Endothelial cell of umbilical vein (primary cell): Measurements from ENCODE around the gene DDX17. TPM values are rescaled to one million over a fixed set of nuclear protein-coding genes. Genes with fewer than 3 reads are reported as not detected.

Experiments
- BruUV-seq: library from RNA; stranded (reverse); fragments of 400-500 nt; replicated peaks from 2 replicates; lab custom pipeline; 2021; lab: Mats Ljungman, UMichigan
- CTCF ChIA-PET: fragments of 300-600, 350-600 bp; sonication (Branson Sonifier 250); formaldehyde crosslinking; loops from one replicate; lab custom pipeline; 2021; ENCODE audit warnings: antibody characterized with exemption, inconsistent platforms; lab: Charles Lee
- POLR2A ChIA-PET: fragments of 300-600, 350-600 bp; sonication (Branson Sonifier 250); formaldehyde crosslinking; loops from one replicate; lab custom pipeline; 2021; ENCODE audit warnings: antibody characterized with exemption, inconsistent platforms; lab: Charles Lee
- DNase-seq: peaks from one replicate; pipeline ENCODE4 v3.0.0-alpha.2; 2011; ENCODE audit warnings: low read depth, low spot score
- FAIRE-seq: peaks from 2 replicates; lab custom pipeline; 2011; peaks lifted over from hg19 to GRCh38; lab: Jason Lieb, UNC
- H2AFZ ChIP-seq: 2 replicates; pipeline ENCODE4 v1.6.0; 2012; ENCODE audit warnings: low read depth, low read length, control low read depth, inconsistent platforms
- H3K27ac ChIP-seq: 2 replicates; pipeline ENCODE4 v1.5.1; 2011; ENCODE audit warnings: low read depth, mild to moderate bottlenecking, control low read depth, low read length, moderate library complexity; ENCODE audit not compliant: insufficient read depth
- H3K27me3 ChIP-seq, 2 experiments: 2 replicates each; pipeline versions ENCODE4 v1.6.0 to v1.6.1; 2011; ENCODE audit warnings: low read length in 2 of 2, mixed read lengths in 1 of 2; ENCODE audit not compliant: control insufficient read depth in 2 of 2, insufficient read depth in 2 of 2
- H3K36me3 ChIP-seq, 2 experiments: 2 replicates in 1 of 2; 3 replicates in 1 of 2; pipeline ENCODE4 v1.5.1; 2011; ENCODE audit warnings: low read length in 2 of 2, mild to moderate bottlenecking in 1 of 2, moderate library complexity in 1 of 2; ENCODE audit not compliant: control insufficient read depth in 2 of 2, insufficient read depth in 2 of 2; ENCODE audit errors: extremely low read depth in 1 of 2
- H3K4me1 ChIP-seq: 3 replicates; pipeline ENCODE4 v1.5.1; 2011; ENCODE audit warnings: mild to moderate bottlenecking, low read length; ENCODE audit not compliant: control insufficient read depth, insufficient read depth; ENCODE audit errors: extremely low read depth
- H3K4me2 ChIP-seq: 2 replicates; pipeline ENCODE4 v1.6.1; 2011; ENCODE audit warnings: low read length, control low read depth, mixed read lengths; ENCODE audit not compliant: insufficient read depth
- H3K4me3 ChIP-seq, 3 experiments: fragments of 200-600 bp in 1 of 3; sonication (generic), shearing (Covaris generic) in 1 of 3; replicated peaks in 1 of 3; 2 replicates each; pipeline ENCODE4 v1.5.1; 2011 to 2016; ENCODE audit warnings: control low read depth in 3 of 3, low read length in 3 of 3, mild to moderate bottlenecking in 2 of 3, inconsistent platforms in 1 of 3, low read depth in 1 of 3, moderate library complexity in 1 of 3; ENCODE audit not compliant: insufficient read depth in 1 of 3
- H3K79me2 ChIP-seq: 2 replicates; pipeline ENCODE4 v1.6.0; 2012; ENCODE audit warnings: low read length, inconsistent platforms; ENCODE audit not compliant: control insufficient read depth, insufficient read depth
- H3K9ac ChIP-seq: replicated peaks from 2 replicates; pipeline ENCODE3; 2011; ENCODE audit warnings: low read length, control low read depth; ENCODE audit not compliant: insufficient read depth; ENCODE audit errors: extremely low read depth
- H3K9me1 ChIP-seq: replicated peaks from 3 replicates; pipeline ENCODE4 v1.6.0; 2011; ENCODE audit warnings: mild to moderate bottlenecking, low read length; ENCODE audit not compliant: control insufficient read depth, insufficient read depth; ENCODE audit errors: extremely low read depth
- H3K9me3 ChIP-seq: replicated peaks from 2 replicates; pipeline ENCODE4 v1.5.1; 2012; ENCODE audit warnings: low read length, inconsistent platforms; ENCODE audit not compliant: control insufficient read depth, insufficient read depth
- H4K20me1 ChIP-seq: replicated peaks from 2 replicates; pipeline ENCODE3; 2011; ENCODE audit warnings: mild to moderate bottlenecking, low read length; ENCODE audit not compliant: control insufficient read depth, insufficient read depth; ENCODE audit errors: extremely low read depth
- CTCF ChIP-seq, 2 donors: IDR thresholded peaks; 1 replicate in 1 of 2; 2 replicates in 1 of 2; pipeline ENCODE4 v1.5.1; 2011; ENCODE audit warnings: low read length in 2 of 2, mild to moderate bottlenecking in 2 of 2, moderate library complexity in 2 of 2, control low read depth in 1 of 2, inconsistent platforms in 1 of 2, low read depth in 1 of 2; ENCODE audit not compliant: insufficient read depth in 1 of 2; ENCODE audit errors: extremely low read depth in 1 of 2
- EZH2 ChIP-seq: IDR thresholded peaks from 2 replicates; pipeline ENCODE4 v1.6.1; 2012; ENCODE audit warnings: borderline replicate concordance, low read depth, mild to moderate bottlenecking, moderate library complexity, low read length, inconsistent platforms; ENCODE audit not compliant: severe bottlenecking
- FOS ChIP-seq: IDR thresholded peaks from 2 replicates; pipeline ENCODE4 v1.6.1; 2011; ENCODE audit warnings: mild to moderate bottlenecking, low read length, moderate library complexity, borderline replicate concordance; ENCODE audit not compliant: insufficient read depth
- GATA2 ChIP-seq: IDR thresholded peaks from 2 replicates; pipeline ENCODE4 v1.7.0; 2011; ENCODE audit warnings: low read depth, mild to moderate bottlenecking, moderate library complexity, mixed read lengths, low read length; ENCODE audit not compliant: insufficient read length, insufficient read depth
- JUN ChIP-seq: IDR thresholded peaks from 2 replicates; pipeline ENCODE4 v1.6.1; 2011; ENCODE audit warnings: borderline replicate concordance, low read depth; ENCODE audit not compliant: insufficient read length, insufficient read depth
- MAX ChIP-seq: IDR thresholded peaks from 2 replicates; pipeline ENCODE4 v1.6.1; 2011; ENCODE audit not compliant: insufficient read depth, insufficient read length
- MYC ChIP-seq: IDR thresholded peaks from one replicate; pipeline ENCODE4 v1.6.1; 2011; ENCODE audit warnings: mild to moderate bottlenecking, low read depth, low read length
- POLR2A ChIP-seq: IDR thresholded peaks from 2 replicates; pipeline ENCODE4 v1.6.1; 2012; ENCODE audit warnings: low read depth, mild to moderate bottlenecking, control low read depth, low read length
- POLR2AphosphoS5 ChIP-seq: IDR thresholded peaks from 2 replicates; pipeline ENCODE4 v1.6.1; 2012; ENCODE audit warnings: low read depth, mild to moderate bottlenecking, control low read depth, low read length, moderate library complexity; ENCODE audit not compliant: insufficient read depth
- dilution Hi-C: fragments of 300-500 bp; cut with MboI; formaldehyde crosslinking; loops from one replicate; pipeline ENCODE4 v1.15.0; 2019; ENCODE audit warnings: low sequenced_read_pairs; ENCODE audit not compliant: extremely low pct_ligation_motif_present
- intact Hi-C: fragments of 100-400 bp; cut with micrococcal nuclease; formaldehyde crosslinking; loops from one replicate; pipeline ENCODE4 v1.10.0; 2022
- polyA plus RNA-seq, 4 experiments: library from polyadenylated mRNA; depleted of rRNA in 3 of 4; stranded (reverse) in 3 of 4; unstranded in 1 of 4; fragments of >200 nt; gene quantifications; 2 replicates each; pipeline versions ENCODE4 v1.2.1 to v1.2.3, GENCODE V29; 2011 to 2012; ENCODE audit warnings: missing spikeins in 1 of 4
- total RNA-seq: library from RNA; stranded (reverse); gene quantifications from 2 replicates; pipeline ENCODE4 v1.2.3, GENCODE V29; 2021

Gene DDX17
- total and polyA plus RNA-seq, 2 donors (not counting 3 experiments of a cell fraction or from before 2014, with no cell fraction given): 393 to 402 TPM

- Histone ChIP-seq H4K20me1 (peaks cover 18% of the 10 kb centered on the region), H3K9me3 (no peaks in the 10 kb centered on the region), H3K9ac (no peak overlapping the region), H3K9me1 (no peaks in the 10 kb centered on the region), H3K4me2 (no peak overlapping the region), H3K4me1 (peaks cover 11% of the 10 kb centered on the region), H3K27me3 (no peaks in the 10 kb centered on the region), H3K36me3 (peaks cover 53 to 81% of the 10 kb centered on the region in 2 experiments), H3K79me2 (peaks cover 75% of the 10 kb centered on the region), H3K27ac (no peak overlapping the region), H2AFZ (no peak overlapping the region), H3K4me3 (no peak overlapping the region)
- no peak for TF ChIP-seq FOS
- no peak for TF ChIP-seq MYC
- TF ChIP-seq POLR2A: no peak
- no peak for TF ChIP-seq CTCF (IDR thresholded peaks at IDR 0.05; ENCODE audit: extremely low read depth in 1 of 2, insufficient read depth in 1 of 2, low read depth in 1 of 2, low read length in 2 of 2)
- TF ChIP-seq POLR2AphosphoS5: no peak
- no peak for TF ChIP-seq MAX
- TF ChIP-seq JUN: no peak
- no peak for TF ChIP-seq GATA2
- no peak for TF ChIP-seq EZH2
- intact Hi-C loops (no loop called here), dilution Hi-C loops (no loop called here)
- ChIA-PET POLR2A (interaction anchor here (1.0 kb wide), 1 partner anchor 9 kb away, joined by 3 read pairs; no protein-coding TSS in a partner anchor), CTCF (interaction anchor here (0.7 to 2.0 kb wide), 4 partner anchors 10 to 443 kb away, joined by 3 to 9 read pairs (median 4); no protein-coding TSS in a partner anchor)
- DNase-seq (no peak), FAIRE-seq (no peak)
- no TSS peak for BruUV-seq
These were observed 11.2 kb downstream of the DDX17 start for GRCh38 chr22:38494939-38495338.
